ENCODE measurements around the gene TIGD4. TPM values are rescaled to one million over a fixed set of nuclear protein-coding genes. Genes with fewer than 3 reads are reported as not detected.
"Not testable (repeated sequence)": the region's sequence is repeated elsewhere in the genome, so short reads cannot be mapped to it uniquely, and the experiment has no call there.

Gene TIGD4
- total RNA-seq, 1 donor, result under 0.01 TPM

DNA sequence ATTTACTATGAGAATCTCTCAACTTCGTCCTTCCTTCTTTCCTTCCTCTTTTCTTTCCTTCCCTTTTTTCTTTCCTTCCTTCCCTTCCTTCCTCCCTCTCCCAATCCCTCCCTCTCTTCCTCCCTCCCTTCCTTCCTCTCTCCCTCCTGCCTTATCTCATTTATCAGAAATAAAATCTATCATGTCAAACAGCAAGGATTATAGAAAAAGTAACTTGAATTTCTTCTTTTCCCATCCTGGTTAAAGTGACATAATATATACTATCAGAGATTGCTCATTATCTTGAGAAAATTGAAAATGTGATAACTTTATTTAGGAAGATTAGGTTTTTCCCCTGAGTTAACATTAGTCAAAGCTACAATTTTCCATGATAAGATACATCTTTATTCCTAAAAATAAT, 5.6 kb downstream of the TIGD4 start:
- no peak for DNase-seq (ENCODE audit: low read depth)

DNA sequence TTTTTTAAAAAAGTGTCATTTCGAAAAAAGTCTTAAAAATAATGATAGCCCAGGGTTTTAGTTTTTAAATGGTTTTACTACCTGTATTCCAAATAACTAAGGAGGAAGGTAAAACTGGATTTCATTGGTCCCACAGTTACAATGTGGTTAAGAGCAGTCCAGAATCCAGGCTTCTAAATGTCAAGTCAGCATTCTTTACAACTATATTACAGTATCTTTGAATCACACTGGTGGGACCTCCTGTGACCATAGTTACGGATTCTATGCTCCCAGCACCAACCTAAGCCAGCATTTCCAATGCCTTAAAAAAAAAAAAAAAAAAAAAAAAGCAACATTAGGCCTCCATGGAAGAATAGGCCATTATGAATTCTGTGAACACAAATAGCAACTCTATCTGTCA, 6.2 kb downstream of the TIGD4 start:
- no peak overlapping the region for H3K4me3 ChIP-seq (ENCODE audit: low read depth, low read length)
- DNase-seq (ENCODE audit: low read depth), result no peak

More for the DNA sequence above, 5.6 kb downstream of the TIGD4 start:
- no peak overlapping the region for H3K4me3 ChIP-seq (ENCODE audit: low read depth, low read length)
- TF ChIP-seq CTCF (IDR thresholded peaks at IDR 0.05; ENCODE audit: insufficient read depth, low read depth, low read length), result no peak

GRCh38 chr4:152771741-152772533, 7.6 kb downstream of the TIGD4 start:
- no peak overlapping the region for H3K4me3 ChIP-seq (ENCODE audit: low read depth, low read length)
- no peak for TF ChIP-seq CTCF (IDR thresholded peaks at IDR 0.05; ENCODE audit: insufficient read depth, low read depth, low read length)
- DNase-seq (ENCODE audit: low read depth), result no peak

More for the DNA sequence above, 6.2 kb downstream of the TIGD4 start:
- no peak for TF ChIP-seq CTCF (IDR thresholded peaks at IDR 0.05; ENCODE audit: insufficient read depth, low read depth, low read length)

- DNase-seq (ENCODE audit: low read depth); H3K4me3 ChIP-seq (ENCODE audit: low read depth, low read length): not testable (repeated sequence)
Measured at GRCh38 chr4:152765069-152765737, 14.3 kb downstream of the TIGD4 start.

GRCh38 chr4:152763796-152764195, 15.7 kb downstream of the TIGD4 start:
- no peak for DNase-seq (ENCODE audit: low read depth)
- no peak for TF ChIP-seq CTCF (IDR thresholded peaks at IDR 0.05; ENCODE audit: insufficient read depth, low read depth, low read length)

GRCh38 chr4:152748619-152749018, 30.9 kb downstream of the TIGD4 start:
- H3K4me3 ChIP-seq (ENCODE audit: low read depth, low read length), result no peak overlapping the region
- no peak for TF ChIP-seq CTCF (IDR thresholded peaks at IDR 0.05; ENCODE audit: insufficient read depth, low read depth, low read length)
- no peak for DNase-seq (ENCODE audit: low read depth)

More at GRCh38 chr4:152763796-152764195, 15.7 kb downstream of the TIGD4 start:
- H3K4me3 ChIP-seq (ENCODE audit: low read depth, low read length), result no peak overlapping the region

DNA sequence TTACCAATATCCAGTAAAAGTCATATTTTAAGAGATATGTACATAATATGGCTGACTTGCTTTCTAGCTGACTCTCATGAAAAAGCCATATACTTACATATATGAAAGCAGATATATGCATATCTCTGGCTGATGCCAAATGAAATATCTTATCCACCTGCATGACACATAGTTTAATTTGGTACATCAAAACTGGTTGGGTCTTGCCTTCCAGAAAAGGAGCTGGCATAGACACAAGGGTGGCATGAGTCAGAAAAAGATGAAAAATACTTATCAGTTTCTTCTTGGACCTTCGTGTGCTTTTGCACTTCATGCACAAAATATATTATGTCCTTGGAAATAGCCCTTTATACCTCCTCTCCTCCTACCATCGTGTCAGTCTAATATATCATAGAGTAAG, 32.1 kb downstream of the TIGD4 start:
- TF ChIP-seq CTCF (IDR thresholded peaks at IDR 0.05; ENCODE audit: insufficient read depth, low read depth, low read length), result no peak
- no peak overlapping the region for H3K4me3 ChIP-seq (ENCODE audit: low read depth, low read length)
- no peak for DNase-seq (ENCODE audit: low read depth)
